ENCODE measurements around the gene NOS1AP.
"Not testable (repeated sequence)": the region's sequence is repeated elsewhere in the genome, so short reads cannot be mapped to it uniquely, and the experiment has no call there.

Gene NOS1AP

DNA sequence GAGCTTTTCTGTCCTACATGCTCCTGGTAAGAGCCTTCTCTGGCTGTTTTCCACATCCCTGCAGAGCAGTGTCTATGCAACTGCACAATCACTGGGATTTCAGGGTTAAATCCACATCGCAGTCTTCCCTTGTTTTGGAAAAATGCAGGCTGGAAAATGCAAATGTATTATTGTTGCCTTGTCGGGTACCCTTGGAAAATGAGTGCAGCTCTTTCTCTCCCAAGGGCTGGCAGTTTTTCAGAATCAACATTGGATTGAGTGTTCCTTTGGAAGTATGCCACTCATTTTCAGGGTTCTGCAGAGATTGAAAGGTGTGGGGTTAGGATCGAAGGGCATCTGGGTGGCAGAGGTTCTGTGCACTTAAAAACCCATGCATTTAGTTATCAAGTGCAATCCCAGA lies 3.2 kb downstream of the NOS1AP start:
- H3K9me3 ChIP-seq (ENCODE audit: control insufficient read depth, low read length): peaks cover 7% of the 10 kb centered on the region
- H3K4me1 ChIP-seq (ENCODE audit: control insufficient read depth, insufficient read depth, low read length, poor library complexity, severe bottlenecking): peaks cover 8% of the 10 kb centered on the region
- H3K27ac ChIP-seq (ENCODE audit: low read depth, low read length, severe bottlenecking): no peak overlapping the region
- no peak overlapping the region for H3K4me3 ChIP-seq (ENCODE audit: extremely low read depth, insufficient read depth, low read length, poor library complexity, severe bottlenecking)
- 89 to 100% methylated on average over 2 to 3 of the region's 3 CpGs for WGBS, 2 experiments (ENCODE audit: insufficient coverage in 2 of 2)
- H3K36me3 ChIP-seq (ENCODE audit: control insufficient read depth, insufficient read depth, low read length): peaks cover 14% of the 10 kb centered on the region

DNA sequence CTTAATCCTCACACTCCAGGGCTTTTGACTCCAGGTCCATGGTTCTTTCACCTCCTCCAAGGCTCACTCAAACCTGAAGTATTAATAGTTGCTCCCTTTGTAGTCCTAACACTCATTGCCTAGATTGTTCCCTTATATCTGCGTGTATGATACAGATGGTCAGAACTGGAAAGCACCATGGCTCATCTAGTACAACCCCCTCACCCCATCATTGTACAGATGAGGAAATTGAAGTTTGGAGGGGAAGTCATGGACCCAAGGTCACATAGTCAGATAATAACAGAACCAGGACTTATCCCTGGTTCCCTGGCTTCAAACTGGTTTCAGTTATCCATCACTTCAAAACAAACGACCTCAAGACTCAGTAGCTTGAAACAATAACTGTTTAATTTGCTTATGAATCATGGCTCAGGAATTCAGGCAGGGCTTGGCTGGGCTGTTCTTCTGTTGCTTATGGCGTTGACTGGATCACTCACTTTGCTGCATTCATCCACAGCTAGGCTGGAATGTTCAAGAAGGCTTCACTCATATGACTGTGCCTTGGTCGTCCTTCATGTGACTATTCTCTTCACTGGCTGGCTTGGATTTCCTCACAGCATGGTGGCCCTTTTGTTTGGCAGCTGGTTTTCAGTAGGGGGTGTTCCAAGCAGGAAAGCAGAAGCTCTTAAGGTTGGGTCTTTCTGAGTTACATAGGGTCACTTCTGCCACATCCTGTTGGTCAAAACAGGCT lies 5.0 kb downstream of the NOS1AP start:
- H3K4me3 ChIP-seq (ENCODE audit: extremely low read depth, insufficient read depth, low read length, poor library complexity, severe bottlenecking): no peak overlapping the region
- peaks cover 8% of the 10 kb centered on the region for H3K4me1 ChIP-seq (ENCODE audit: control insufficient read depth, insufficient read depth, low read length, poor library complexity, severe bottlenecking)
- WGBS, 2 experiments (ENCODE audit: insufficient coverage in 2 of 2): 76 to 88% methylated on average over 2 to 3 of the region's 4 CpGs

DNA sequence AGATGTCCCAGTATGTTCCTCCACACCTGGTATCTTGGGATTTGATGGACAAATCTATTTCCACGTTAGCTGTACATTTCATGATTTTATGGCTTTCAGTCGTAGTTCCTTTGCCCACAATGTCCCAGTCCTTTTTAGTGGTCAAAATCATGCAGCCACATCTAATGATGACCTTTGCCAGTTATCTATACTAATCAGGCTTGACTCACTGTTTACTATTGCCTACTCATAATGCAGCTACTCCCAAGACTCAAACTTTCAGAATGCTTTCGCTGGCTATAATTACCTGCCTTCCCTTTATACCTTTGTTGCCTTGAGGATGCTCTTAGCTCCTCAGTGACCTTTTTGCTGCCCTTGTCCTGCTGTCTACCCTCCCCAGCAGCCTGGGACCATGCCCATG lies 6.4 kb downstream of the NOS1AP start:
- WGBS, 2 experiments (ENCODE audit: insufficient coverage in 2 of 2): 94 to 100% methylated on average over 3 of the region's 3 CpGs
- Histone ChIP-seq H3K27ac (ENCODE audit: low read depth, low read length, severe bottlenecking) (no peak overlapping the region), H3K36me3 (ENCODE audit: control insufficient read depth, insufficient read depth, low read length) (peaks cover 14% of the 10 kb centered on the region), H3K4me3 (ENCODE audit: extremely low read depth, insufficient read depth, low read length, poor library complexity, severe bottlenecking) (no peak overlapping the region), H3K4me1 (ENCODE audit: control insufficient read depth, insufficient read depth, low read length, poor library complexity, severe bottlenecking) (peaks cover 5% of the 10 kb centered on the region), H3K9me3 (ENCODE audit: control insufficient read depth, low read length) (peaks cover 7% of the 10 kb centered on the region)

More for the DNA sequence above, 5.0 kb downstream of the NOS1AP start:
- peaks cover 14% of the 10 kb centered on the region for H3K36me3 ChIP-seq (ENCODE audit: control insufficient read depth, insufficient read depth, low read length)
- no peak overlapping the region for H3K27ac ChIP-seq (ENCODE audit: low read depth, low read length, severe bottlenecking)
- H3K9me3 ChIP-seq (ENCODE audit: control insufficient read depth, low read length): peaks cover 7% of the 10 kb centered on the region

DNA sequence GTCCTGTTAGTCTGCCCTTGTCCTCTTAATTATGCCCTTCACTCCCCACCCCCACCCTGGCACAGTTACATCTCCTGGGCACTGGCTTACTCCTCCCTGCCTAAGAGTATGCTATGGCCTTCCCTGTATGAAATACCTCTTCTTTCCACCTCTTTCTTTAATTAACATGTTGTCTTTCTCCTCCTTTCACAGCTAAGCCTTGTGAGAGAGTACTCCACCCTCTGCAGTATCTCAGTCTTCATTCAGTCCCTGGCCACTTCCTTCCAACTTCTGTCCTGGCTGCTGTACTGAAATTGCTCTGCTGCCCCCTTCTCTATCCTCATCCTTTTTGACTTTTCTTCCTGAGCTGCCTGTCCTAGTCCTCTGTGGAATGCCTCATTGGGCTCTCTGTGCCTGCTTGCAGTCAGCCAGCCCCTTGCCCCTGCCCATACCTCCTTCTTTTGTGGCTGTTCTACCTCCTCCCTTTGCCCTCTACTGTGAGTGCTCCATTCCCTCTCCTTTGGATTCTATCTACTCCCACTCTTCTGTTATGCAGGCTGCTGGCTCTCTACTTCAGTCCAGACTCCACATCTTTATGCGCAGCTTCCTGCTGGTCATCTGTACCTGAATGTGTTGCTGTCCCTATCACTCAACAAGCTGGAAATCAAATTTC lies 8.3 kb downstream of the NOS1AP start:
- Histone ChIP-seq H3K4me1 (ENCODE audit: control insufficient read depth, insufficient read depth, low read length, poor library complexity, severe bottlenecking) (no peaks in the 10 kb centered on the region), H3K9me3 (ENCODE audit: control insufficient read depth, low read length) (peaks cover 7% of the 10 kb centered on the region), H3K27ac (ENCODE audit: low read depth, low read length, severe bottlenecking) (no peak overlapping the region), H3K36me3 (ENCODE audit: control insufficient read depth, insufficient read depth, low read length) (peaks cover 14% of the 10 kb centered on the region), H3K4me3 (ENCODE audit: extremely low read depth, insufficient read depth, low read length, poor library complexity, severe bottlenecking) (no peak overlapping the region)
- WGBS, 2 experiments (ENCODE audit: insufficient coverage in 2 of 2): 87 to 100% methylated on average over 1 of the region's 1 CpG

DNA sequence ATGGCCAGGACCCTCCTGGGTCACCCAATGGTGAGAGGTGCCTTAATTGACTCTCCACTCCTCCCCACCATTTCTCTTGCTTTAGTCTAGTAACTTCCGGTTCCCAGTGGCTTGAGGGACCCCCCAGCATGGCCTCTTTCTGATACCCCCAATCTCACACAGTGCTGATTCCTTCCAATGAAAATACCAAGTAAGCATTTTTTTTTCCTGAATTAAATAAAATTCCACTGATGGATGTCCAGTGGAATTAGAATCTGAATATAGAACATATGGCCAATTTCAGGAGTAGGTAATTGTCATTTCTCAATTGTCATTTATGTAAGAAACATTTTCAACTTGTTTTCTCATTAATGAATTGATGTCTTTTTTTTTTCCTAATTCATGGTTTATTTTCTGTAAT lies 9.5 kb downstream of the NOS1AP start:
- Histone ChIP-seq H3K4me3 (ENCODE audit: extremely low read depth, insufficient read depth, low read length, poor library complexity, severe bottlenecking) (no peak overlapping the region), H3K9me3 (ENCODE audit: control insufficient read depth, low read length) (peaks cover 7% of the 10 kb centered on the region), H3K4me1 (ENCODE audit: control insufficient read depth, insufficient read depth, low read length, poor library complexity, severe bottlenecking) (no peaks in the 10 kb centered on the region), H3K27ac (ENCODE audit: low read depth, low read length, severe bottlenecking) (no peak overlapping the region), H3K36me3 (ENCODE audit: control insufficient read depth, insufficient read depth, low read length) (peaks cover 14% of the 10 kb centered on the region)
- 89 to 94% methylated on average over 1 of the region's 1 CpG for WGBS, 2 experiments (ENCODE audit: insufficient coverage in 2 of 2)

DNA sequence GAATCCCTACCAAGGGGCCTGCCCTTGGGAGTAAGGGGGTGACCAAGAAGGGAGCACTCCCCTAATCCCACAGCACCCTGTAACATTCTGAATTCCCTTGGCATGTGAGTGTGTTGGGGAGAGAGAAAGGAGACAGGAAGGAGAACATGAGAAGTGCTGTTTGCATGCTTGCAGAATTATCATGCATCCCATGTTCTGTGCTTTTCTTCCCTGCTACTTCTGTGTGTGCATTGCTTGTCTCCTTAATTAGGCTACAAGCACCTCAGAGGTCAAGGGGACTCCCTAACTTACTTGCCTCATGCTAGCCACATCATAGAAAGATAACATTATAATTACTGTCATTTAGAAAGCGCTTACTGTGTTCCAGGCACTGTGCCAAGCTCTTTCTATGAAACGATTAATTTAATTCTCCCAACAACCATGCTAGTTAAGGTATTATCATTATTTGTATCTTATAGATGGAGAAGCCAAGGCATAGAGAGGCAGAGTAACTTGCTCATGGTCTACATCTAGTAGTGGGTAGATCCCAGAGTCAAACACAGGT lies 11.1 kb downstream of the NOS1AP start:
- no peak overlapping the region for H3K27ac ChIP-seq (ENCODE audit: low read depth, low read length, severe bottlenecking)
- H3K36me3 ChIP-seq (ENCODE audit: control insufficient read depth, insufficient read depth, low read length): no peaks in the 10 kb centered on the region
- no peak overlapping the region for H3K4me3 ChIP-seq (ENCODE audit: extremely low read depth, insufficient read depth, low read length, poor library complexity, severe bottlenecking)
- H3K4me1 ChIP-seq (ENCODE audit: control insufficient read depth, insufficient read depth, low read length, poor library complexity, severe bottlenecking): no peaks in the 10 kb centered on the region
- H3K9me3 ChIP-seq (ENCODE audit: control insufficient read depth, low read length): no peaks in the 10 kb centered on the region
- WGBS, 2 experiments (ENCODE audit: insufficient coverage in 2 of 2): no CpG with 5 or more reads among the region's 2 CpGs

DNA sequence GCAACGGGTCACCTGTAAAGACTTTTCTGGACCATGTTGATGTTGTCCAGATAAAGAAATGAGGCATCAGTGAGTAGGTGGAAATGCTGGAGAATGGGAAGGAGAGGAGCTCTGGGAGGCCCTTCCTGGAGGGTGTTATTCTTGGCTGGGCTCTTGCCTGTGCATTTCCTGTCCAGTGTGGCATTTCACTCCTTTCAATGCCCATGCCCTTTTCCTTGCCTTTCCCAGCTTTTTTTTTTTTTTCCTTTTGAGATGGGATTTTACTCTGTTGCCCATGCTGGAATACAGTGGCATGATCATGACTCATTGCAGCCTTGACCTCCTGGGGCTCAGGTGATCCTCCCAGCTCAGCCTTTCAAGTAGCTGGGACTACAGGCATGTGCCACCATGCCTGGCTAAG lies 11.8 kb downstream of the NOS1AP start:
- no peak overlapping the region for H3K27ac ChIP-seq (ENCODE audit: low read depth, low read length, severe bottlenecking)
- H3K36me3 ChIP-seq (ENCODE audit: control insufficient read depth, insufficient read depth, low read length): no peaks in the 10 kb centered on the region
- no peaks in the 10 kb centered on the region for H3K9me3 ChIP-seq (ENCODE audit: control insufficient read depth, low read length)
- no peaks in the 10 kb centered on the region for H3K4me1 ChIP-seq (ENCODE audit: control insufficient read depth, insufficient read depth, low read length, poor library complexity, severe bottlenecking)
- 80 to 100% methylated on average over 1 of the region's 1 CpG for WGBS, 2 experiments (ENCODE audit: insufficient coverage in 2 of 2)
- no peak overlapping the region for H3K4me3 ChIP-seq (ENCODE audit: extremely low read depth, insufficient read depth, low read length, poor library complexity, severe bottlenecking)

DNA sequence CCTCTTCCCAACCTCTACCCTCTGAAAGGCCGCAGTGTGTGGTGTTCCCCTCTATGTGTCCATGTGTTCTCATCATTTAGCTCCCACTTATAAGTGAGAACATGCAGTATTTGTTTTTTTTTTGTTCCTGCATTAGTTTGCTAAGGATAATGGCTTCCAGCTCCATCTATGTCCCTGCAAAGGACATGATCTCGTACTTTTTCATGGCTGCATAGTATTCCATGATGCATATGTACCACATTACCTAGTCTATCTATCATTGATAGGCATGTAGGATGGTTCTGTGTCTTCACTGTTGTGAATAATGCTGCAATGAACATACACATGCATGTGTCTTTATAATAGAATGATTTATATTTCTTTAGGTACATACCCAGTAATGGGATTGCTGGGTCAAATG lies 12.6 kb downstream of the NOS1AP start:
- WGBS, 2 experiments (ENCODE audit: insufficient coverage in 2 of 2): 100% methylated on average over 2 of the region's 2 CpGs; no CpG with 5 or more reads in 1 of the 2 experiments
- not testable (repeated sequence) for H3K27ac ChIP-seq (ENCODE audit: low read depth, low read length, severe bottlenecking); H3K9me3 ChIP-seq (ENCODE audit: control insufficient read depth, low read length); H3K4me3 ChIP-seq (ENCODE audit: extremely low read depth, insufficient read depth, low read length, poor library complexity, severe bottlenecking); H3K4me1 ChIP-seq (ENCODE audit: control insufficient read depth, insufficient read depth, low read length, poor library complexity, severe bottlenecking); H3K36me3 ChIP-seq (ENCODE audit: control insufficient read depth, insufficient read depth, low read length)

DNA sequence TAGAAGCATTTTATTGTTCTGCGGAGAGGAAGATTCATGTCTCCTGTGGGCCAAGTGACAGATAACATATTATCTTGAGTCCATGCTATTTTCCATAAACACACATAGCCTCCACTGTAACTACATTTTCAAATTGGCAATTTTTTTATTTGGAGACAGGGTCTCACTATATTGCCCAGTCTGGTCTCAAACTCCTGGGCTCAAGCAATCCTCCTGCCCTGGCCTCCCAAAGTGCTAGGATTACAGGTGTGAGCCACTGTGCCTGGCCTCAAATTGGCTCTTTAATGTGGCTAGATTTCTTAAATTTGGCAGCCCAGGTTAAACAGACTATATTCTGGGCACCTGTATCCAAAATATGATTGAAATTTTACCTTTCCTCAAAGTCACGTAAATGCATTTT lies 13.8 kb downstream of the NOS1AP start:
- H3K9me3 ChIP-seq (ENCODE audit: control insufficient read depth, low read length): no peaks in the 10 kb centered on the region
- H3K27ac ChIP-seq (ENCODE audit: low read depth, low read length, severe bottlenecking): no peak overlapping the region
- WGBS, 2 experiments (ENCODE audit: insufficient coverage in 2 of 2): 100% methylated on average over 1 of the region's 2 CpGs
- no peaks in the 10 kb centered on the region for H3K4me1 ChIP-seq (ENCODE audit: control insufficient read depth, insufficient read depth, low read length, poor library complexity, severe bottlenecking)
- H3K4me3 ChIP-seq (ENCODE audit: extremely low read depth, insufficient read depth, low read length, poor library complexity, severe bottlenecking): no peak overlapping the region
- H3K36me3 ChIP-seq (ENCODE audit: control insufficient read depth, insufficient read depth, low read length): no peaks in the 10 kb centered on the region

DNA sequence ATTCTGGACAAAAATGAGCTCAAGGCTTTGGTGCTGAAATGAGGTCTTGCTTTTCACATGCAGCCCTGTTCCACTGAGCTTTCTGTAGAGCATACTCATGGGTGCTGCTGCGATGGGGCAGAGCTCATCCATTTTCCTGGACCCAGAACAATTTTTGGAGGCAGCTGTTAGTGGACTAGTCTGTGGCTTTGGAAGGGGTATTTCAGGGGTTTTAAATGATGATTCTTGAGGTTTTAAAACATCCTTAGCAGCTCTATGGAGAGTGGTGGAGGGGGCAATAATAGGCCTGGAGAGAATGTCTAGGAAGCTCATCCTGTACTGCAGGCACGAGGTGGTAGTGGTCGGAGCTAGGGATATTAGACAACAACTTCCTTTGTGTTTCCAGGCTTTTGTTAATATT lies 16.5 kb downstream of the NOS1AP start:
- 100% methylated on average over 1 of the region's 3 CpGs for WGBS, 2 experiments (ENCODE audit: insufficient coverage in 2 of 2)

DNA sequence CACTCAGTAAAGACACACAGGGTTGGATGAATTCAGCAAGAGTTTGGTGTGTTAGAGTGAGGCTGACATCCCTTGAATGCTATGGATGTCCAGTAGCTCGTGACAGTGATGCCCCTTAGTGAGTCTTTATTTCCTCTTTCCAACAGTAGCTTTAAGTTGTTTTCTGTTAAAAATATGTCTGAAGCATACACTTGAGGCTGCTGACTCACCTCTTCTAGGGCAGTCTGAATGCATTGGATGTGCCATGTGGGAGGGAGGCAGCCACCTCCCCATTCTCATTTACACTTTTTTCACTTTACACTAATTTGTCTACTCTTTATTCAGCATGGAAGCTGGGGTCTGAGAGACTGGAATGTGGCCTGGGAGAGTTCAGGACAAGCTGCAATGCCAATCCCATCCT lies 17.6 kb downstream of the NOS1AP start:
- no peaks in the 10 kb centered on the region for H3K36me3 ChIP-seq (ENCODE audit: control insufficient read depth, insufficient read depth, low read length)
- no peak overlapping the region for H3K4me3 ChIP-seq (ENCODE audit: extremely low read depth, insufficient read depth, low read length, poor library complexity, severe bottlenecking)
- no peak overlapping the region for H3K27ac ChIP-seq (ENCODE audit: low read depth, low read length, severe bottlenecking)
- H3K9me3 ChIP-seq (ENCODE audit: control insufficient read depth, low read length): no peaks in the 10 kb centered on the region
- peaks cover 6% of the 10 kb centered on the region for H3K4me1 ChIP-seq (ENCODE audit: control insufficient read depth, insufficient read depth, low read length, poor library complexity, severe bottlenecking)
- WGBS, 2 experiments (ENCODE audit: insufficient coverage in 2 of 2): 100% methylated on average over 1 of the region's 1 CpG; no CpG with 5 or more reads in 1 of the 2 experiments

More for the DNA sequence above, 16.5 kb downstream of the NOS1AP start:
- Histone ChIP-seq H3K9me3 (ENCODE audit: control insufficient read depth, low read length) (no peaks in the 10 kb centered on the region), H3K27ac (ENCODE audit: low read depth, low read length, severe bottlenecking) (no peak overlapping the region), H3K4me1 (ENCODE audit: control insufficient read depth, insufficient read depth, low read length, poor library complexity, severe bottlenecking) (no peaks in the 10 kb centered on the region), H3K36me3 (ENCODE audit: control insufficient read depth, insufficient read depth, low read length) (no peaks in the 10 kb centered on the region), H3K4me3 (ENCODE audit: extremely low read depth, insufficient read depth, low read length, poor library complexity, severe bottlenecking) (no peak overlapping the region)
